IMR-90 (cell line): ENCODE results near the gene GALC.

Source experiments
- MAZ ChIP-seq: IDR thresholded peaks from 2 replicates; pipeline ENCODE4 v1.6.1; 2012; ENCODE audit warnings: low read depth, mild to moderate bottlenecking, low read length, improper control_type of control experiment, moderate library complexity, borderline replicate concordance
- RAD21 ChIP-seq: IDR thresholded peaks from 2 replicates; pipeline ENCODE4 v1.6.1; 2012; ENCODE audit warnings: low read length, improper control_type of control experiment
- RFX5 ChIP-seq: IDR thresholded peaks from 2 replicates; pipeline ENCODE4 v1.8.0; 2012; ENCODE audit warnings: low read depth, mild to moderate bottlenecking, low read length, moderate library complexity
- SMC3 ChIP-seq: fragments of 150-350 bp; IDR thresholded peaks from 2 replicates; pipeline ENCODE4 v1.6.1; 2016; ENCODE audit warnings: low read depth, mild to moderate bottlenecking, antibody characterized with exemption, low read length, moderate library complexity
- TF ChIP-seq, protein P1 (sequence below): conservative IDR thresholded peaks from 2 replicates; pipeline ENCODE4 v1.5.1; 2012; ENCODE audit warnings: mild to moderate bottlenecking, low read depth, low read length, improper control_type of control experiment

DNA sequence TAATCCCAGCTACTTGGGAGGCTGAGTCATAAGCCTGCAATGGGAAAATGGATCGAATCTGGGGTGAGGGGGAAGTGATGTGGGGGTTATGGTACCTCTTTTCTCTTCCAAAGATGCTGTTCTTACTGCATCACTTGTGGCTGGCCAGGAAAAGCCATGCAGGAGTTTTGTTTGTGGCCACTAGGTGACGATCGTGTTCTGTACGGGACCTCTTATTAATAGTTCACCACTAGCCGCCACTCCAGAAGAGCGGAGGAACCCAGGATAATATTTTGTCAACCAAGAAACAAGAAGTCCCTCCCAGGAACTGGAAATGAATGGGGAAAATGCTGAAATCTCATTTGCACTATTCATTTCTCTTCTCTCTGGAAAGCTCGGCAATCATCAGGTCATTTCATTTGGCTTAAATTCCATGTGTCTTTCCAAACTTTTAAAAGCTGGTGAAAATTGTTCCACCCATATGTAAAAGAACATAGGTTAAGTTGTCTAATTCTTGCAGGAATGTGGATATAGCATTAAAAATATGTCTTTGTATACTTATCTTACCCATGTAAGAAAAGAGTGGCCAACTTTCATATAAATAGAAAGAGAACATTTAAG is 20.9 kb upstream of the GALC start:
- TF ChIP-seq, protein P1, sequence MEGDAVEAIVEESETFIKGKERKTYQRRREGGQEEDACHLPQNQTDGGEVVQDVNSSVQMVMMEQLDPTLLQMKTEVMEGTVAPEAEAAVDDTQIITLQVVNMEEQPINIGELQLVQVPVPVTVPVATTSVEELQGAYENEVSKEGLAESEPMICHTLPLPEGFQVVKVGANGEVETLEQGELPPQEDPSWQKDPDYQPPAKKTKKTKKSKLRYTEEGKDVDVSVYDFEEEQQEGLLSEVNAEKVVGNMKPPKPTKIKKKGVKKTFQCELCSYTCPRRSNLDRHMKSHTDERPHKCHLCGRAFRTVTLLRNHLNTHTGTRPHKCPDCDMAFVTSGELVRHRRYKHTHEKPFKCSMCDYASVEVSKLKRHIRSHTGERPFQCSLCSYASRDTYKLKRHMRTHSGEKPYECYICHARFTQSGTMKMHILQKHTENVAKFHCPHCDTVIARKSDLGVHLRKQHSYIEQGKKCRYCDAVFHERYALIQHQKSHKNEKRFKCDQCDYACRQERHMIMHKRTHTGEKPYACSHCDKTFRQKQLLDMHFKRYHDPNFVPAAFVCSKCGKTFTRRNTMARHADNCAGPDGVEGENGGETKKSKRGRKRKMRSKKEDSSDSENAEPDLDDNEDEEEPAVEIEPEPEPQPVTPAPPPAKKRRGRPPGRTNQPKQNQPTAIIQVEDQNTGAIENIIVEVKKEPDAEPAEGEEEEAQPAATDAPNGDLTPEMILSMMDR, result peak; percentile 87
- peak; percentile 44 for TF ChIP-seq SMC3
- TF ChIP-seq MAZ, result no peak
- TF ChIP-seq RFX5, result no peak
- peak; percentile 78 for TF ChIP-seq RAD21
